ENCODE results near the gene NRGN.

NRGN gene

DNA sequence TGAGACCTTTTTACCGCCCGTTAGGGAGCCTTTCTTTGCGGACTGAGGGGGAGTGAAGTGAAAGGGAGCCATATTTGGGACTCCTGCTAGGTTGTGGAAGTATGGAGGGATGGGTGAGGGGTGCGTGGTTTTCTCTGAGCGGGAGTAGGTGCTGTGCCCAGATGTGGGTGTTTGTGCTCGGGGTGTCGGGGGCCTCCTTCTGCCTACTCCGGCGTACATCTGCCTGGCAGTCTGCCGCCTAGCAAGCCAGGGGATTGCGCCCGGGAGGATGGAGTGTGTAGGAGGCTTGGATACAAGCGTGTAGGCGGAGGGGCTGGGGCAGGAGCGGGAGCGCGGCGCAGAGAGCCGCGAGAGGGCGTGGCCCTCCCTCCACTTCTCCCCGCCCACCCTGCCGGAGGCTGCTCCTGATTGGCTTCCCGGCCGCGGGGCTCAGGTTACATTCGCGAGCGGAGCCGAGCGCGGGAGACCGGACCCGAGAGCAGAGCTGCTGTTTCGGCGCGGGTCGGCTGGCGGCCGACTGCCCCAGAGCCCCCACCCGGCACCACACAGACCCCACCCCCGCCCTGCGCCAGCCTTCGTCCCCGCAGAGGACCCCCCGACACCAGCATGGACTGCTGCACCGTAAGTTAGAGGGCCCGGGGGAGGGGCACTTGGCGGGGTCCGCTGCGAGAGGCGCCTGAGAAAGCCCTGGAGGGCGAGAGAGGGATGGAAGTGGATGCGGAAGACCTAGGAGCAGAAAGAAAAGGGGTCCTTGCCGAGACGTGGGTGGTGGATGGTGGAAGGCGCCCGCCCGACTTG lies at the start of gene NRGN:
Gene NRGN, plus strand, starts transcription at position 464 of the 798 bp plus-strand sequence. Its CDS starts 143 bp downstream, at position 607.
- H3K36me3 ChIP-seq (ENCODE audit: control insufficient read depth, insufficient read depth, low read length), result no peaks in the 10 kb centered on the region
- H3K27me3 ChIP-seq (replicated peaks; ENCODE audit: control insufficient read depth, insufficient read depth, low read length), result no peaks in the 10 kb centered on the region; the same call in none of the 2 replicates
- peak; percentile 84 for DNase-seq (ENCODE audit: extremely low read depth, insufficient read length)
- H3K4me3 ChIP-seq (replicated peaks; ENCODE audit: low read depth, low read length), result peak within 1 kb of the TSS; percentile 58
- TF ChIP-seq, protein P1, sequence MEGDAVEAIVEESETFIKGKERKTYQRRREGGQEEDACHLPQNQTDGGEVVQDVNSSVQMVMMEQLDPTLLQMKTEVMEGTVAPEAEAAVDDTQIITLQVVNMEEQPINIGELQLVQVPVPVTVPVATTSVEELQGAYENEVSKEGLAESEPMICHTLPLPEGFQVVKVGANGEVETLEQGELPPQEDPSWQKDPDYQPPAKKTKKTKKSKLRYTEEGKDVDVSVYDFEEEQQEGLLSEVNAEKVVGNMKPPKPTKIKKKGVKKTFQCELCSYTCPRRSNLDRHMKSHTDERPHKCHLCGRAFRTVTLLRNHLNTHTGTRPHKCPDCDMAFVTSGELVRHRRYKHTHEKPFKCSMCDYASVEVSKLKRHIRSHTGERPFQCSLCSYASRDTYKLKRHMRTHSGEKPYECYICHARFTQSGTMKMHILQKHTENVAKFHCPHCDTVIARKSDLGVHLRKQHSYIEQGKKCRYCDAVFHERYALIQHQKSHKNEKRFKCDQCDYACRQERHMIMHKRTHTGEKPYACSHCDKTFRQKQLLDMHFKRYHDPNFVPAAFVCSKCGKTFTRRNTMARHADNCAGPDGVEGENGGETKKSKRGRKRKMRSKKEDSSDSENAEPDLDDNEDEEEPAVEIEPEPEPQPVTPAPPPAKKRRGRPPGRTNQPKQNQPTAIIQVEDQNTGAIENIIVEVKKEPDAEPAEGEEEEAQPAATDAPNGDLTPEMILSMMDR (IDR thresholded peaks at IDR 0.05; ENCODE audit: insufficient read depth, low read length, poor library complexity, severe bottlenecking), result no peak

DNA sequence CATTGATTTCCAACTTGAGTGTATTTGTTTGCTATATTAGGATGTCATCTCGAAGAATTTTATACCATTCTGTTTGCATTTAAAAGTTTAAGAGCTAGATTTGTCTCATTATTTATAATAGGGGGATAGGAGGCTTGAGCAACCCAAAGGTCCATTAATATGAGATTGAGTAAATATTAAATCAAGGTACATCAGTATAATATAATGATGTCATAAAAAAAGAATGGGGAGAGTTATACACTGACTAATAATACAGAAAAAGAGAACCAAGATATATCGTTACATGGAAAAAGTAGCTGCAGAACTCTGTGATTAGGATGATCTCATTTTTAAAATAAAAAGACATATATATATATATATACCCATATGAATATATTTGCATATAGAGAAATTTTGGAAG lies 46.6 kb upstream of the NRGN start:
- no peak for DNase-seq (ENCODE audit: extremely low read depth, insufficient read length)

DNA sequence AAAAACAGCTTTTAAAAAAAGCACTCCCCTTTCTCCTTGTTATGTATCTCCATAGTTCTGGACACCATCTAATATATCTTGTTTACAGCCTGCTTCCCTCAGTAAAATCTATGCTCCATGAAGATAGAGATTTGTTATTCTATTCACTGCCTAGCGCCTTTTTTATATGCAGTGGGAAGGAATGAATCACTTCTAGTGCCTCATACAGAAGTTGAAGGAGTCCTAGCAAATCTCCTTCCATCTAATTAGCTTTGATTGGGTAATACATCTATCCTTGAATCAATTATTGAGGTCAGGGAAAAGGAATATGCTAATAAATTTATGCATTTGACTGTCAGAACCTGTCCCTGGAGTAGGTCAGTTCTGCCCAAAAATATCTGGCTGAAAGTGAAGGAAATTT lies 40.2 kb upstream of the NRGN start:
- H3K4me3 ChIP-seq (replicated peaks; ENCODE audit: low read depth, low read length), result no peak overlapping the region
- DNase-seq (ENCODE audit: extremely low read depth, insufficient read length), result no peak
- H3K36me3 ChIP-seq (ENCODE audit: control insufficient read depth, insufficient read depth, low read length), result no peaks in the 10 kb centered on the region
- TF ChIP-seq, protein P1 (IDR thresholded peaks at IDR 0.05; ENCODE audit: insufficient read depth, low read length, poor library complexity, severe bottlenecking), result no peak
- H3K27me3 ChIP-seq (replicated peaks; ENCODE audit: control insufficient read depth, insufficient read depth, low read length), result no peaks in the 10 kb centered on the region; the same call in 1 of the 2 replicates

More for the DNA sequence above, 46.6 kb upstream of the NRGN start:
- Histone ChIP-seq H3K4me3 (replicated peaks; ENCODE audit: low read depth, low read length) (no peak overlapping the region), H3K36me3 (ENCODE audit: control insufficient read depth, insufficient read depth, low read length) (no peaks in the 10 kb centered on the region), H3K27me3 (replicated peaks; ENCODE audit: control insufficient read depth, insufficient read depth, low read length) (no peaks in the 10 kb centered on the region)
- TF ChIP-seq, protein P1 (IDR thresholded peaks at IDR 0.05; ENCODE audit: insufficient read depth, low read length, poor library complexity, severe bottlenecking), result no peak

DNA sequence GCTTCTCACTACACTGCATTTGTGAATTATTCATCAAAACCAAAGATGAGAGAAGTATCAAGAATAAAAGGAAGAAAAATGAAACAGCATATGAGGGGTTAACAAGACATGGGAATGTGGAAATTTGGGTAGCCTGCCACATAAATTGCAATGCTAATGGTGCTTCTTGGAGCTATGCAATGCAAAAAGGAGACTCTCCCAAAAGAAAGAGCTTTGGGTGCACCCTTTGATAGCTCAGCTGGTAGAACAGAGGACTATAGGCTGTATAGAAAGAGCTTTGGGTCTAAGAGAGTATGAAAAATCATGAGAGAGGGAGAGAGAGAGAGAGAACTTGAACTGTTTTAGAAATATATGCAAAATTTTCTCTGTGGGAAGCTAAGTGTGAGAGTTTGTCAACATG lies 39.7 kb upstream of the NRGN start:
- no peaks in the 10 kb centered on the region for H3K36me3 ChIP-seq (ENCODE audit: control insufficient read depth, insufficient read depth, low read length)
- no peak for DNase-seq (ENCODE audit: extremely low read depth, insufficient read length)
- no peaks in the 10 kb centered on the region; the same call in 1 of the 2 replicates for H3K27me3 ChIP-seq (replicated peaks; ENCODE audit: control insufficient read depth, insufficient read depth, low read length)

DNA sequence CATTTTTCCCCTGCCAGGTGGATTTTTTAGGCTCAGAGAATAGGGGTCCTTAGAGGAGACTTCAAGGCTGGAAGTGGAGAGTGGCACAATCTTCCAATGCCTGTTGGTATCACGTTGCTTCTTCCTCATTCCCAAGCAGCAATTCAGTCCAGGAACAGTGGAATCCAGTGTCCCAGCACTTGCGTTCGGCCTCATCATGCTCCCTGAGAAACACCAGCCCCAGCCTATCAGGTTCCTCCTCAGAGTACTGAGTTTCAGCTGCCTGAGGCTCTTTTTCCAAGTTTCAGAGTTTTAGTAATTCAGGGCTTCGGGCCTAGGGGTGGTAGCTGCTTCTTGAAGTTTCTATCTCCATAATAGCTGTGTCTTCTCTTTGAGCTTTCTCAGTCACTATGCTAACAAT lies 31.9 kb upstream of the NRGN start:
- Histone ChIP-seq H3K36me3 (ENCODE audit: control insufficient read depth, insufficient read depth, low read length) (no peaks in the 10 kb centered on the region), H3K27me3 (replicated peaks; ENCODE audit: control insufficient read depth, insufficient read depth, low read length) (no peaks in the 10 kb centered on the region), H3K4me3 (replicated peaks; ENCODE audit: low read depth, low read length) (no peak overlapping the region)
- no peak for DNase-seq (ENCODE audit: extremely low read depth, insufficient read length)
- TF ChIP-seq, protein P1 (IDR thresholded peaks at IDR 0.05; ENCODE audit: insufficient read depth, low read length, poor library complexity, severe bottlenecking), result no peak

More for the DNA sequence above, 39.7 kb upstream of the NRGN start:
- TF ChIP-seq, protein P1 (IDR thresholded peaks at IDR 0.05; ENCODE audit: insufficient read depth, low read length, poor library complexity, severe bottlenecking), result no peak
- no peak overlapping the region for H3K4me3 ChIP-seq (replicated peaks; ENCODE audit: low read depth, low read length)

All from GM06990 (cell line).